Activated gamma-delta T cell (primary cell): ENCODE data around the gene IPPK.
"Not testable (repeated sequence)": the region's sequence is repeated elsewhere in the genome, so short reads cannot be mapped to it uniquely, and the experiment has no call there.

ENCODE experiments used
- DNase-seq: peaks from one replicate; lab custom pipeline; 2025; lab: John Stamatoyannopoulos, UW

IPPK gene

DNA sequence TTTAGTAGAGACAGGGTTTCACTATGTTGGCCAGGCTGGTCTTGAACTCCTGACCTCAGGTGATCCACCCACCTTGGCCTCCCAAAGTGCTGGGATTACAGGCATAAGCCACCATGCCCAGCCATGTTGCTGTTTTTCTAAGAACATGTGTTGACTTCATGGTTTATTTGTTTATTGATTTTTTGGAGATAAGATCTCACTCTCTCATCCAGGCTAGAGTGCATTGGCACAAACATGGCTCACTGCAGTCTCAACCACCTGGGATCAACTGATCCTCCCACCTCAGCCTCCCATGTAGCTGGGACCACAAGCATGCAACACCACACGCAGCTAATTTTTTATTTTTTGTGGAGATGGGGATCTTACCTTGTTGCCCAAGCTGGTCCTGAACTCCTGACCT is 74.9 kb downstream of the IPPK start:
- not testable (repeated sequence) for DNase-seq

DNA sequence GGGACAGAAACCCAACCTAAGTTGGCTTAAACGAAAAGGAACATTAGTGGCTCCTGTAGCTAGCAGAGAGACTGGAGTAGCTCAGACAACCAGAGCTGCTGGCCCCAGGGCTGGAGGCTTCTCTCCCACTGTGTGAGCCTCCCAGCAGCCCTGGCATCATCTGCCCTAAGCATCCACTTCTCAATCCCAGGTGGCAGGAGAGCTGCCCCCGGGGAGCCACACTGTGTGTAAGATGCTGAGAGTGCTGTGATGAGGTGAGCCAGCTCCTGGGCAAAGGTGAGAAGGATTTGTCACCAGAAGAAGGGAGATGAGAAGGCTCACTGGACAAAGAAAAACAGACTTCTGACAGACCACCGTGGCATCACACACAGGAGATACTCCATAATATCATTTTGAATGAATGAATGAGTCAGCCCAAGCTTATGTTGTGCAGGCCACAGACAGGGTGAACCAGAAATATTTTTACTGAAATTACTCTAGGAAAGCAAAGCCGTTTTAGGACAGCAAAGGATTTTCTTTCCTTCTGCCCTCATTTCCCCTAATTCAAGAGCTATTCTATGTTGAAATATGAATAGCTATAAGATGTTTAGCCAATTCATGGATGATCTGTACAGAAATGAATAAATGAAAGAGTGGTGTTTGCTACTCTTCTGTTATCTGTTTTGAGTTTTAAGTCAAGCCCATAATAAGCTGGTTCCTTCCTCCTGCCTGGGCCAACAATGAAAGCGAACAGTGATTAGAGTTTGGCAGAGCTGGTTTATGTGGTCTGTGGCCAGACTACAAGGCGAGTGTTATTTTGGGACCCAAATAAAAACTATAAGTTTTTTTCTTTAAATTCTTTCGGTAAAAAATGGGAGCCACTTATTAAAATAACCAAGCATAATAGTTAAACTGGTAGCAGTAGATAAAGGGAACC is 76.7 kb downstream of the IPPK start:
- no peak for DNase-seq

DNA sequence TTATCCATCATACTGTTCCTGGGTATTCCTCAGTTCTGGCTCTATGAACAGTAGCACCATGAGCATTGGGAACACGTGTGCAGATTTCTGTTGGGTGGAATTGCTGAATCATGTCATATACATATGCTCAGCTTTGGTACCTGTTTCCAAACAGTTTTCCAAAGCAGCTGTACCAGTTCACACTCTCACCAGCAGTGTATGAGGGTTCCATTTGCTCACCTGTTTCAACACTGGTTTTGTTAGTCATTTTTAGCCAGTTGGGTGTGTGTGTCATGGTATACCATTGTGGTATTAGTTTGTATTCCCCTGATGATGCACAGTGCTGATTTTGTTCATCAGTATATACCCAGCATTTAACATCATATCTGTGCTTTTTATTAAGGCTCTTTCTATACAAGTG is 77.4 kb downstream of the IPPK start:
- no peak for DNase-seq

DNA sequence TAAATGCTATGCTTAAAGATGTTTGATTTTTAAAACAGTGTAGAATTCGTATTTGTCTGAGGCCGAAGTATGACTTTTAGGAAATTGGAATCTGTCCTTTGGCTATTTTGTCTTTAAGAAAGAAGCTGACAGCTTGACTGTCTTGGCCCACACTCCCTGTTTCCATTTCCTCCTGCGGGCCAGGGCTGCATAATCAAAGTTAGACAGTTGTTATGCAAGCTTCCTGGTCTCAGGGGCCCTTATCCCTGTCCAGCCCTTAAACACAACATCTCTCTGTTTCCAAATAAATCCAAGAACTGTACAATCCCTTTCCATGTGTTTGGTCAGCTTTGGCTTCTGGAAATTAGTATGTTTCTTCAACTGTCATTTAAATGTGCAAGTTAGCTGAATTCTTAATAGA is 79.6 kb downstream of the IPPK start:
- DNase-seq, result no peak

DNA sequence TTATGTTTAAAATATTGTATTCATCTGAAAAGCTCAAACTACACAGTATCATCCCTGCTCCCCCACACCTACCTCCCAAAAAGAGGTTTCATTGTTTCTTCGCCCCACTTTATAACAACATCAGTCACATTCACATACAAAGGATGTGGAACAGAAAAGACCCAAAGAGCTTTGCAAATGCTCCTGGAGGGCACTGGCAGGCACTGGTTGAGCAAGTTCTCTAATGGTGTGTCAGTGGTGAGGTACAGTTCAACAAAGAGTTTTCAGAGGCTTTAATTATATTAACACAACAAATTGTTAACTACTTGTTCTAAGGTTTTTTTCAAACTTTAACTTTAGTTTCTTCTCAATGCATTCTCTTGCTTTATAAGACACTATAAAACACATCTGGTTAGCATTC is 80.0 kb downstream of the IPPK start:
- DNase-seq, result no peak

DNA sequence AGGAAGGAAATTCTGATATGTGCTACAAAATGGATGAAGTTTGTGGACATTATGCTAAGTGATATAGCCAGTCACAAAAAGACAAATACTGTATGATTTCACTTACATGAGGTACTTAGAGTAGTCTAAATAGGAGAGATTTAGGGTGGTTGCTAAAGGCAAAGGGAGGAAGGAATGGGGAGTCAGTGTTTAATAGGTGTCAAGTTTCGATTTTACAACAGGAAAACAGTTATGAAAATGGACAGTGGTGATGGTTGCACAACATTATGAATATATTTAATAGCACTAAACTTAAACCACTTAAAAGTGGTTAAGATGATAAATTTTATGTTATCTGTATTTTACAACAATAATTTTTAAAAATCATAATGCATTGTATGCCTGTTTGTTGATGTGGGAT is 93.8 kb downstream of the IPPK start:
- DNase-seq, result no peak

DNA sequence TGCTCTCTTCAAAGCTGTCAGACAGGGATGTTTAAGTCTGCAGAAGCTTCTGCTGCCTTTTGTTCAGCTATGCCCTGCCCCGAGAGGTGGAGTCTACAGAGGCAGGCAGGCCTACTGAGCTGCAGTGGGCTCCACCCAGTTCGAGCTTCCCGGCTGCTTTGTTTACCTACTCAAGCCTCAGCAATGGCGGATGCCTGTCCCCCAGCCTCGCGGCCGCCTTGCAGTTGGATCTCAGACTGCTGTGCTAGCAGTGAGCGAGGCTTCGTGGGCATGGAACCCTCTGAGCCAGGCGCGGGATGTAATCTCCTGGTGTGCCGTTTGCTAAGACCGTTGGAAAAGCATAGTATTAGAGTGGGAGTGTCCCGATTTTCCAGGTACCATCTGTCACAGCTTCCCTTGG is 96.3 kb downstream of the IPPK start:
- DNase-seq, result not testable (repeated sequence)

DNA sequence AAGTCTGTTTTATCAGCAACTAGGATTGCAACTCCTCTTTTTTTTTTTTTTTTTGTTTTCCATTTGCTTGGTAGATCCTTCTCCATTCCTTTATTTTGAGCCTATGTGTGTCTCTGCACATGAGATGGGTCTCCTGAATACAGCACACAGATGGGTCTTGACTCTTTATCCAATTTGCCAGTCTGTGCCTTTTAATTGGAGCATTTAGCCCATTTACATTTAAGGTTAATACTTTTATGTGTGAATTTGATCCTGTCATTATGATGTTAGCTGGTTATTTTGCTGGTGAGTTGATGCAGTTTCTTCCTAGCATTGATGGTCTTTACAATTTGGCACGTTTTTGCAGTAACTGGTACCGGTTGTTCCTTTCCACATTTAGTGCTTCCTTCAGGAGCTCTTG is 98.1 kb downstream of the IPPK start:
- not testable (repeated sequence) for DNase-seq

DNA sequence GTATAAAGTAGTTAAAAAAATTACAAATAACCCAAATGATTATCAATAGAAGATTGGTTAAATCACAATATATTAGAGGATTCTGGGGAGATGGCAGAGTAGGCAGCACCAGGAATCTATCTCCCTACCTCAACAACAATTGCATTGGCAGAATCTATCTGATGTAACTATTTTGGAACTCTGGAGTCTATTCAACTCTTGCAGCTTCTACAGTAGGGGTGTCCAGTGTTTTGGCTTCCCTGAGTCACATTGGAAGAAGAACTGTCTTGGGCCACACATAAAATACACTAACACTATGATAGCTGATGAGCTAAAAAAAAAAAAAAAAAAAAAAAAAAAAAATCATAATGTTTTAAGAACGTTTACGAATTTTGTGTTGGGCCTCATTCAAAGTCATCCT is 104.9 kb downstream of the IPPK start:
- no peak for DNase-seq

DNA sequence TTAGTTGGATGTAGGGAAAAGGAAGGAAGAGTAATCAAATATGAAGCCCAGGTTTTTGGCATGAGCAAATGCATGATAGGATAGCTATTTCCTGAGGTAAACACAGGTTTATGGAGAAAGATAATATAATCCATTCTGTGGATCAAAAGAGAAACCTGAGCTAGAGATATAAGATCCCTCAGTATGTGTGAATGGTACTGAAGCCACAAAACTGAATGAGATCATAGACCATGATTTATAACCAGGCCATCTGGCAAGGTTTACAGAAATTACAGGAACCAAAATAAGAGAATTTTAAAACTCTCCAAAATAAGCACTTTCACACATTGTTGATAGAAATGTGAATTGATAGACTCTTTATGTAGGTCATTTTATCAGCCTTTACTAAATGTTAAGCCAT is 105.4 kb downstream of the IPPK start:
- no peak for DNase-seq
